LoVo (cell line): ENCODE measurements around the gene NSRP1.
"Not testable (repeated sequence)": the region's sequence is repeated elsewhere in the genome, so short reads cannot be mapped to it uniquely, and the experiment has no call there.

Experiments used
- DNase-seq: peaks from one replicate; pipeline ENCODE4 v3.0.0-alpha.2; 2016; ENCODE audit warnings: low spot score

NSRP1 gene

GRCh38 chr17:30222721-30223175 lies 106.1 kb downstream of the NSRP1 start:
- DNase-seq = peak; percentile 22

- DNase-seq = no peak
Observed at GRCh38 chr17:30224419-30224960, 107.9 kb downstream of the NSRP1 start.

DNA sequence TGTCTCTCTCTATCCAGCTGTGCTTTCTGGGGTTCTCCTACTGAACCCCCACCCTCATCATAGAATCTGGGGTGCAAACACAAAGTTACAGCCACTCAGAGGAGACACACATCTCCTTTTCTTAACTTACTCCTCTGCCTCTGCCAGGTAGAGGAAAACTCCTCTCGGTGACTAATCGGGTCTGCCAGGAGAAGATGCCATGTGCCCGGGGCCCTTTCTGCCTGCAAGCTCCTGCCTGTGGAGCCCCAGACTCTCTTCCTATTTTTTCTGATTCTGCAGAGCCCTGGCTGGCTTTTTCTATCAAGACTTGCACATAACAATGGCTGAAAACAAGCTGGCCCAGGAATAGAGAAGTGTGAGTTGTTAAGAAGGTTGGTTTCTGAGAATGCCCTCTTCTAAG lies 108.5 kb downstream of the NSRP1 start:
- DNase-seq = no peak

DNA sequence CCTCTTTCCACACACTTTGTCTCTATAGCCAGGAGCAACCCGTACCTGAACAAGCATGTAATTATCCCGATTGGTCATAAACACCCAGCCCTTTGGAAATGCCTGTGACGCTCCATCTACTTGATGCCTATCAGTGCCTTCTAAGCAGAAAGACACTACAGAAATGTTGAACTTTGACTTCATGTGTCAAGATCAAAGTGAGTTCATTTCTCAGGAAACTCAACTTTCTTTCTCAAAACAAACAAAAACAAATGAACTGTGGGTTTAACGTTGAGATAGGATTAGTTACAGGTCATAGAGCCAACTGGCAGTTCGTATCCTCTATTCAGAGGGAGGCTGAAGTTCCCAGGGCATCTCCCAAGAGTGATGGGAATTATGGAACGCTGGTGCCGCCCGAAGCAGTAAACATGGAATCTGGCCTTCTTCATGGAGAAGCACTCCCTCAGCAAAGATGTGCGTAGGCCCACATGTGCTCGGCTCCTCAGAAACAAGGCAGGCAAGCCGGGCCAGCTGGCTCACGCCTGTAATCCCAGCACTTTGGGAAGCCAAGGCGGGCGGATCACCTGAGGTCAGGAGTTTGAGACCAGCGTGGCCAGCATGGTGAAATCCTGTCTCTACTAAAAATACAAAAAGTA lies 109.4 kb downstream of the NSRP1 start:
- peak; percentile 57 for DNase-seq

DNA sequence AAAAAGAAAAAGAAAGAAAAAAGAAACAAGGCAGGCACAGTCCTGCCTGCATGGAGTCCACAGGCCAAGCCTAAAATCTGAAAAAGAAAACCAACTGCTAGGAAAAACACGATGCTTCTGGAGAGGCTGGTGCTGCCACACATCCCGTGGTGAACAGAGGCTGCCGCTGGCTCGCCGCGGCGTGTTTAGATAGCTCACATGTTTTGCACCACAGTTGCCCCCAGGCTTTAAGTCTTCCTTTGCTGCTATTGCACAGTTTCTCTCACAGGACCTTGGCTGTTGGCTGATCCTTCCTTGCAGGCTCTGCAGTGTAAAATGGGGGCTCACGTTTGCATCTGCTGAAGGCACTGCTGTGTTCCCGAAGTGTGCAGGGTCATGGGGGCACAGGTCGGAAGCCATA lies 110.3 kb downstream of the NSRP1 start:
- no peak for DNase-seq

- no peak for DNase-seq
Observed at GRCh38 chr17:30228011-30228410, 111.4 kb downstream of the NSRP1 start.

GRCh38 chr17:30229012-30229411 lies 112.4 kb downstream of the NSRP1 start:
- DNase-seq = no peak

- not testable (repeated sequence) for DNase-seq
Observed at GRCh38 chr17:30230009-30230408, 113.4 kb downstream of the NSRP1 start.

GRCh38 chr17:30230596-30231125 lies 114.0 kb downstream of the NSRP1 start:
- DNase-seq = no peak

- no peak for DNase-seq
Observed at GRCh38 chr17:30232015-30232823, 115.6 kb downstream of the NSRP1 start.

DNA sequence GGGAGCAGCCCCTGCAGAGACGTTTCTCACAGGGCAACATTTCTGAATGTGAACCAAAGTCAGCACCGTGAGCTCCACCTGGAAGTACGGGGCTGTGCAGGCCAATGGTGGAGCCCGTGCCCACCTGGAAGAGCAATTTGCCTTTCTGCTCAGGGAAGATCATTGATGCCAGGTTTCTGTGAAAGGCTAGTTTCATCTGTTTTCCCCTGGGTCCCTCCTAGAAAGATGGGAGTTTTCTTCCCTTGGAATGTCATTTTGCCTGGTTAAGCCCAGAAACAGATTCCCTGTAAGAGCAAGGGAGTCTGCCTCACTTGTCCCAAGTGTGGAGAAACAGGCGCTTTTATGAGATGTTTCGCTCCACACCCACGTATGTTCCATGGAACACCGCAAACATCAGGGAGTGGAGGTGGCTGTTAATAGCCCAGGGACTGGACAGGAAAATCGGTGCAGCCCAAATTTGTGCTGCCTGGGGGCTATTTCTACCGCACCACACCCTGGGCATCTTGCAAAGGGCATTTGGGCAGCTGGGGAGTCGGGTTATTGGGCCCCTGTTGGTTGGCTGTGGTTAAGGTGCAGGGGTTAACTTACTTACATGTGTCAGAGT lies 116.3 kb downstream of the NSRP1 start:
- no peak for DNase-seq

DNA sequence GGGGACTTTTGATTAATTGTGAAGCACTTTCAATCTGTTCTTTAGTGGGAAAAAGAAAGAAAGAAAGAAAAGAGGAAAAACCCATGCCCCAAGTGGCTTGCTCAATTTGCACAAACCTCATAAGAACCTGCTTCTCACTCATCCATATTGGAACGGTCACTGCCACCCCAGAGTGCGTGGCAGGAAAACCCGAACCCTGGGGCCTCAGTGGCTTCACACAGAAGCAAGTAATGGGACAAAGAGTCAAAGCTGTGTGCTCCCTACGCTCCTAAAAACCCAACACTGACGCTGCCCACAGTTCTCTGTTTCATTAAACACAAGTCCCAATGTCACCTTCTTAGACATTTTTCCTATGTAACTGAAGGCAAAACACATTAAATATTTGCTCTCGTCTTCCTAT lies 117.7 kb downstream of the NSRP1 start:
- no peak for DNase-seq

GRCh38 chr17:30234964-30235363 lies 118.3 kb downstream of the NSRP1 start:
- no peak for DNase-seq

- no peak for DNase-seq
Observed at GRCh38 chr17:30235386-30236296, 119.0 kb downstream of the NSRP1 start, which contains the start of gene SLC6A4. SLC6A4 (minus strand) TSS chr17:30235697; CDS start chr17:30221958, 13,739 bp downstream.
